HG03066 (cell line): ENCODE measurements around the gene SDK1.
"Not testable (repeated sequence)": the region's sequence is repeated elsewhere in the genome, so short reads cannot be mapped to it uniquely, and the experiment has no call there.

Experiments used
- ATAC-seq: cut with Tn5 transposase; IDR thresholded peaks from one replicate; pipeline ENCODE4 v1.9.1; 2021; ENCODE audit warnings: low read depth; ENCODE audit not compliant: unreplicated experiment

Gene SDK1

GRCh38 chr7:3931843-3932242 lies 630.8 kb downstream of the SDK1 start:
- no peak for ATAC-seq

GRCh38 chr7:3937146-3937545 lies 636.1 kb downstream of the SDK1 start:
- no peak for ATAC-seq

- no peak for ATAC-seq
Measured at GRCh38 chr7:3937605-3938004, 636.6 kb downstream of the SDK1 start.

- not testable (repeated sequence) for ATAC-seq
Measured at GRCh38 chr7:3941706-3942105, 640.7 kb downstream of the SDK1 start.

- no peak for ATAC-seq
Measured at GRCh38 chr7:3942276-3942675, 641.2 kb downstream of the SDK1 start.

GRCh38 chr7:3942816-3943745 lies 642.0 kb downstream of the SDK1 start:
- ATAC-seq: no peak

GRCh38 chr7:3943779-3944520 lies 642.9 kb downstream of the SDK1 start:
- ATAC-seq: no peak

- no peak for ATAC-seq
Measured at GRCh38 chr7:3949242-3949640, 648.2 kb downstream of the SDK1 start.

- ATAC-seq: no peak
Measured at GRCh38 chr7:3950249-3950648, 649.2 kb downstream of the SDK1 start.

- ATAC-seq: no peak
Measured at GRCh38 chr7:3951316-3952055, 650.4 kb downstream of the SDK1 start.

- ATAC-seq: no peak
Measured at GRCh38 chr7:3953133-3953532, 652.1 kb downstream of the SDK1 start.

GRCh38 chr7:3953946-3954345 lies 652.9 kb downstream of the SDK1 start:
- ATAC-seq: no peak

GRCh38 chr7:3955026-3955425 lies 654.0 kb downstream of the SDK1 start:
- no peak for ATAC-seq

GRCh38 chr7:3955751-3956696 lies 655.0 kb downstream of the SDK1 start:
- no peak for ATAC-seq

GRCh38 chr7:3956949-3957348 lies 655.9 kb downstream of the SDK1 start:
- ATAC-seq: no peak

- no peak for ATAC-seq
Measured at GRCh38 chr7:3957472-3958108, 656.5 kb downstream of the SDK1 start.

GRCh38 chr7:3958109-3958483 lies 657.0 kb downstream of the SDK1 start:
- no peak for ATAC-seq

GRCh38 chr7:3959364-3959763 lies 658.3 kb downstream of the SDK1 start:
- ATAC-seq: no peak

- no peak for ATAC-seq
Measured at GRCh38 chr7:3960050-3960763, 659.2 kb downstream of the SDK1 start.
